Measurements from ENCODE around the gene AGK.

Gene AGK

DNA sequence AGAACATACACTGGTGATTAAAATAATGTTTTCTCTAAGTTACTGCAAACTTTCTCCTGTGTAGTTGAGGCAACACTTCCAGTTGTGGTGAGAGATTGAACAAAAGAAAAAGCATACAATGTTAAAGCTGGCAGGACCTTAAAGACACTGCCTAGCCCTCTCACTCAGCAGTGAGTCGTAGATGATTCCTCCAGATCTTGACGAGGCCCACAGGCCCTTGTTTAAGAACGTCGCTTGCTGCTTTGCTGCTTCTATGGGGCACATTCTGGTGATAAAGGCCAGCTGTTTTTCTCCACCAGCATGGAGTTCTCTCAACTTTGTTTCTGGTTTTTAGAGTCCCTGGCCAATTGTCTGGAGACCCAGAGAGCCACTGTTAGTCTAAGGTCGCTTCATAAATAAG is 153.5 kb downstream of the AGK start:
- peak; percentile 15 for DNase-seq (ENCODE audit: low spot score)

Data from AG20443 (cell line).